ENCODE results near the gene SHISA6. TPM values are rescaled to one million over a fixed set of nuclear protein-coding genes. Genes with fewer than 3 reads are reported as not detected.

The SHISA6 gene
- total RNA-seq, 1 donor from 2014 or later = not detected

DNA sequence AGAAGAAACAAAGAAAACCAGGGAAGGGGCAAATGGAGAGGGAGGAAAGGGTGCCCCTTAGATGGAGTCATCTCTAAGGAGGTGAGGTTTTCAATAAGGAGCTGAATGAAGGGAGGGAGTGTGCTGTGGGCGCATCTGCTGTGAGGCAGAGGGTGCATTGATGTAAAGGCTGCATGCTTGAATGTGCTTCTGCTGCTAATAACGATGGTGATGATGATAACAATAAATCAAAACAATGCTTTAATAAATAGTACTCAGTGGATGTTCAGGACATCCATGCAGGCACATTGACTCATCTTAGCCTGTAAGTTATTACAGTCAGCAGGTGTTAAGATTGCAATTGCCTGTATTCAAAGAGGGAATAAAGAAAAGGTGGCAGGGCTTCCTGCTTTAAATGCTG is 87.8 kb downstream of the SHISA6 start:
- intact Hi-C loops (cut with micrococcal nuclease) = no loop called here
- Mint-ChIP-seq H3K36me3 (ENCODE audit: low read depth) (no peaks in the 10 kb centered on the region), H3K27ac (no peak overlapping the region)

DNA sequence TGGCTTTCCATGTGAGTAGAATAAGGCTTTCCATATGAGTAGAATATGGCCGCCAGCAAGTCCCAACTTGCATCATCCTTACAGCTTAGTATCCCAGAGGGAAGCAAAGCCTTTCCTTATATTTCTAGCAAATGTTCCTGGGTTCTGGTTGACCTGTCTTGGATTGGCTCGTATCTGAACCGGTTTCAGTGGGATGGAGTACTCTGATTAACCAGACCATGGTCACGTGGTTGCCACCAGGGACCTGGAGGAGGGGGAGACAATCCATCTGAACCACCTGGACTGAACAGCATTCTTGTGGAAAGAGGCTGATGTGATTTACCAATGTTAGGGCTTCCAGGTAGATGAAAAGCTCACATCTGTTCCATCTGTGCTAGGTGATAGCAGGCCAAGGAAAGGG is 89.0 kb downstream of the SHISA6 start:
- intact Hi-C loops (cut with micrococcal nuclease) = no loop called here
- H3K4me1 Mint-ChIP-seq = no peaks in the 10 kb centered on the region
- H3K9me3 Mint-ChIP-seq = no peaks in the 10 kb centered on the region
- H3K27ac Mint-ChIP-seq = no peak overlapping the region
- H3K27me3 Mint-ChIP-seq = no peaks in the 10 kb centered on the region
- DNase-seq = no peak
- no peak overlapping the region for H3K4me3 Mint-ChIP-seq
- H3K36me3 Mint-ChIP-seq (ENCODE audit: low read depth) = no peaks in the 10 kb centered on the region

More for the DNA sequence above, 87.8 kb downstream of the SHISA6 start:
- Mint-ChIP-seq H3K9me3 (no peaks in the 10 kb centered on the region), H3K4me1 (no peaks in the 10 kb centered on the region), H3K4me3 (no peak overlapping the region), H3K27me3 (no peaks in the 10 kb centered on the region)
- DNase-seq = no peak

DNA sequence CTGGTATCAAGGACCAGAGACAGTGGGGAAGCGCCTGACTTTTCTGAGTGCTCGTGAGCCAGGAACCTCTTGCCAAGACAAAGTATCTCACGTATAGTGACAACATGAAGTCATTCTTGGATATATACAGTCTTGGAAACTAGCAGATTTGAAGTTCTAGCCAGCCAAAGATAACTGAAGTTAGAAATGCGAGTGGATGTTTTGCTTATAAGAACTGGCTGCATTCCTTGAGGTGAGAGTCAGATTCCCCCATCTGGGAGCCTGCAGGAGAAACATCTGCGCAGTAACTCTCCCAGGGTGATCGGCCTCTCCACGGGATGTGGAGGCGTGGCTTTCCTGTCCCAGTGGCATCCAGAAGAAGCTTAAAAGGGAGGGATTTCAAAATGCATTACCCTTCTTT is 89.8 kb downstream of the SHISA6 start:
- no peak overlapping the region for H3K4me3 Mint-ChIP-seq
- intact Hi-C loops (cut with micrococcal nuclease) = no loop called here
- no peaks in the 10 kb centered on the region for H3K27me3 Mint-ChIP-seq
- DNase-seq = peak; percentile 9
- H3K4me1 Mint-ChIP-seq = no peaks in the 10 kb centered on the region
- no peaks in the 10 kb centered on the region for H3K36me3 Mint-ChIP-seq (ENCODE audit: low read depth)
- H3K27ac Mint-ChIP-seq = no peak overlapping the region
- H3K9me3 Mint-ChIP-seq = no peaks in the 10 kb centered on the region

DNA sequence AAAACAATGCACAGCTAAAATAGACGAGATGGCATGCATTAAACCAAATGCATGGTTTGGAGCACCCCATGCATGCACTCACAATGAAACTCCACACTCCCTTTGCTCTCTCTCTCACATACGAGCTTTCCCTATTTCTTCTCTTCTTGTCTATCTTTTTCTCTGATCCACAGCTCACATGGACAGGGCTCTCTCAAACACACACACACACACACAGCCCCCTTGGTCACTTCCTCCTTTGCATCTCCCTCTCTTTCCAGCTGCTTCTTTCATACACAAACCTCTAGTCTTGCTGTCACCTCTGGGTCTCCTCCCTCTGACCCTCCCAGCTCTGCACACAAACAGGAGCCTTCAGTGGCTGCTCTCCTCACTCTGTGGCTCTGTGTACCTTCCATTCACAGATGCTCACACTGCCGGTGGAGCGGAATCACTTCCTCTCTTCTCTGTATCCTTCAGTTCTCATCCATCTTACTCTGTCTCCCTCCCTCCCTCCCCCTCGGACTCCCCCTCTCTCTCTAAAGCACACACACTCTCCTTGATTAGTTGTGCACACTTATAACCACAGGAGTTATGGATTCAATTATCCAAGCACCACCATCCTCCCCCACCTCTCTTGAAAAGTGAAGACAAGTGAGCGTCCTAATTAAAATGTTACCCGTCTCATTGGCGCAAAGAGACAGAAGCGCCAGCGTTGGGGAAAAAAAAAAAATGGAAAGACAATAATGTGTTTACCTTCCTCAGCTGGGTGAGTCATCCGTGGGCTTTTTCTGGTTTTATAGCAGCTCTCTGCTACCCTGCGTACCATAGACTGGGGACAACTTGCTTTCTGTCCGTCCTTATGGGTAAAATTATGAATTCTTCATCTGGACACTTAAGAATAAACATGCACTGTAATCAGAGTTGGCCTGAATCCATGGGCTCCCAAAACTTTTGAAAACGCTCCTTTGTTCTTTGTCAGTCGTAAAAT is 90.8 kb downstream of the SHISA6 start:
- Mint-ChIP-seq H3K4me1 (no peaks in the 10 kb centered on the region), H3K27me3 (no peaks in the 10 kb centered on the region), H3K36me3 (ENCODE audit: low read depth) (no peaks in the 10 kb centered on the region), H3K27ac (no peak overlapping the region), H3K4me3 (no peak overlapping the region), H3K9me3 (no peaks in the 10 kb centered on the region)
- DNase-seq = peak; percentile 2
- intact Hi-C loops (cut with micrococcal nuclease) = no loop called here

DNA sequence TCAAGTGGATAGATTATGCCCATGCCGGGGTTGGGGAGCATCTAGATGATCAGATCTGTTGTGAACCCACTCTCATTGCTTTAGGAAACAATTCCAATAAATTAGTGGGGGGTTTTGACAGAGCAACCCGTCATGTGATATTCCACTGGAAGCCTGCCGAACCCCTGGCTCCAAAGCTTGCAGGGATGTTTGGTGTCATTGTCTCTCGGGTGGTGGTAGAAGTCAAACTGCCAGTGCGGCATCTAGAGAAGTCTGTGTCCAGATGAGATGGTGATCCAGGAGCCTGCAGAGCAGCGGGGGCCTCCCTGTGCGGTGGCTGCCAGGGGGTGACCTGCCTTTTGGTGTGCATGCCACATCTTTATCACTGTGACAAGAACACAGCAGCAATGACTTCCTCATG is 91.7 kb downstream of the SHISA6 start:
- H3K4me1 Mint-ChIP-seq = no peaks in the 10 kb centered on the region
- peak; percentile 16 for DNase-seq
- no peaks in the 10 kb centered on the region for H3K27me3 Mint-ChIP-seq
- no peaks in the 10 kb centered on the region for H3K9me3 Mint-ChIP-seq
- intact Hi-C loops (cut with micrococcal nuclease) = no loop called here
- no peak overlapping the region for H3K4me3 Mint-ChIP-seq
- H3K27ac Mint-ChIP-seq = no peak overlapping the region
- H3K36me3 Mint-ChIP-seq (ENCODE audit: low read depth) = no peaks in the 10 kb centered on the region

DNA sequence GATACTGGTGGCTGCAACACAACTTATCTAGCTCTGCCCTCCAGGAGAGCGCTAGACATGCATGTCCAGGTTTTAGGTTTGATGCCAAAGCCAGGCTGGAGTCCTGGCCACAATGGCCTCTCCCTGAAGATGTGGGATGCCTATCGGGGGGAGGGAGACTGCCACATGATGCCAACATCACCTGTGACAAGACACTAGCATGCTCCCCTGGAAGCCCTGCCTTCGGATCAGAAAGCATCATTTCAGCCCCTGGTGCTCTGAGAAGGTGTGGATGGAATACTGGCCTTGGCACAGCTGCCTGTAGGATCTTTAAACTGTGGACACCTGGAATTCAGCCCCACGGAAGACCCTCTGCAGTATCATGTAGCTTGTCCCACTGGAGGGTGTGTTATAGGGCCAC is 93.5 kb downstream of the SHISA6 start:
- H3K27me3 Mint-ChIP-seq = no peaks in the 10 kb centered on the region
- no peak overlapping the region for H3K27ac Mint-ChIP-seq
- no peaks in the 10 kb centered on the region for H3K9me3 Mint-ChIP-seq
- H3K4me3 Mint-ChIP-seq = no peak overlapping the region
- H3K36me3 Mint-ChIP-seq (ENCODE audit: low read depth) = no peaks in the 10 kb centered on the region
- peak; percentile 25 for DNase-seq
- intact Hi-C loops (cut with micrococcal nuclease) = no loop called here
- H3K4me1 Mint-ChIP-seq = no peaks in the 10 kb centered on the region

DNA sequence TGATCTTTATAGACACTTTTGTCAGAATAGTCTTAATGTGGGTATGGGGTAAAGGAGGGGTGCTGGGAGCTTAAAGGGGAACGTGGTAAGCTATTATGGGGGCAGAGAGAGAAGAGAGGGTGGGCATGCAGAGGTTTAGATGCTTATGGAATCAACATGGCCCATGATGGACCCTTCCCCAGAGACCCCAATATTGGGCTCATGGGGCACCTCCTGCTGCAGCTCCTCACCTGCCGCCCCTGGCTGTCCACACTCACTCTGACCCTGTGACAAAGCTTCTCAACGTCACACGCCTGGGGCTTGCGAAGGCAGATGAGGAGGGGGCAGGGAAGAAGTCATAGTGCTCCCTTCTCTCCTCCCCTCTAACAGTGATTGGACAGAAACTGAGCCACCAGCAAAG is 95.3 kb downstream of the SHISA6 start:
- H3K36me3 Mint-ChIP-seq (ENCODE audit: low read depth) = no peaks in the 10 kb centered on the region
- intact Hi-C loops (cut with micrococcal nuclease) = no loop called here
- H3K27ac Mint-ChIP-seq = no peak overlapping the region
- no peak for DNase-seq
- no peak overlapping the region for H3K4me3 Mint-ChIP-seq
- H3K27me3 Mint-ChIP-seq = no peaks in the 10 kb centered on the region
- no peaks in the 10 kb centered on the region for H3K4me1 Mint-ChIP-seq
- H3K9me3 Mint-ChIP-seq = no peaks in the 10 kb centered on the region

DNA sequence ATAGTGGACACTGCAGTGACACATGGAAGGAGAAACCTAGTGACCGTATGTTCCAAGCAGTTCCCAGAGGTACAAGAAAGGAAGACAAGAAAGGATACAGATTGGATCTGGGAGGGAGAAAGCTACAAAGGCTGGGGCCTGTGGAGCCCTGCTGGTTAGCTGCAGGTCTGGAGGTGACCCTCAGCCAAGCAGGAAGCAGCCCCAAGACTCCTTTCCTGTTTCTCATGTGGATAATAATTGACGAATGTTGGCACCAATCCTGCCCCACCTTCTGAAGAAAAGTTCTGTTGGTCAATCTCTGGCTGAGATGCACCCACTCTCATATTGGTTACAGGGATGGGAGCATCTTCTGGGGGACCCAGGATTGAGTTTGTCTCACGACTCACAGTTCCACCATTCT is 99.8 kb downstream of the SHISA6 start:
- intact Hi-C loops (cut with micrococcal nuclease) = no loop called here
- H3K27ac Mint-ChIP-seq = no peak overlapping the region
- no peaks in the 10 kb centered on the region for H3K36me3 Mint-ChIP-seq (ENCODE audit: low read depth)
- H3K4me3 Mint-ChIP-seq = no peak overlapping the region
- no peaks in the 10 kb centered on the region for H3K4me1 Mint-ChIP-seq
- no peaks in the 10 kb centered on the region for H3K9me3 Mint-ChIP-seq
- H3K27me3 Mint-ChIP-seq = no peaks in the 10 kb centered on the region
- DNase-seq = peak; percentile 32

DNA sequence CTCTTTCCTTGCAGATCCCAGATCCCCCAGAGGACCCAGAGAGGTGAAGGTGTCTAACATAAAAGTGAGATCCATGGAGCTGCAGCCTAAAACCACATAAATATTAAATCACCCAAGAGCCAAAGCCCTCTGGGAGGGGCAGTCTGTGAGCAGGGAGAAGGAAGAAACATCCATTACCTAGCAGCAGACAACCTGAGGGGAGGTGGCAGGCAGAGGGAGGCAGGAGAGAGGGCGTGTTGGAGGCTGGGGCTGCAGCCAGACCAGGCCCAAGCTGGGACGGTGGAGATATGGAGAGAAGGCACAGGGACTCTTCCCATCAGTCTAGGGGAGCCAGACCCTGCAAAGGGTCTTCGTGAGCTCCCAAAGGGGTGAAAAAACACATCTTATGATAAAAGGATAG is 101.1 kb downstream of the SHISA6 start:
- Mint-ChIP-seq H3K27ac (no peak overlapping the region), H3K36me3 (ENCODE audit: low read depth) (no peaks in the 10 kb centered on the region), H3K4me1 (no peaks in the 10 kb centered on the region), H3K4me3 (no peak overlapping the region), H3K9me3 (no peaks in the 10 kb centered on the region), H3K27me3 (no peaks in the 10 kb centered on the region)
- intact Hi-C loops (cut with micrococcal nuclease) = no loop called here
- DNase-seq = no peak

DNA sequence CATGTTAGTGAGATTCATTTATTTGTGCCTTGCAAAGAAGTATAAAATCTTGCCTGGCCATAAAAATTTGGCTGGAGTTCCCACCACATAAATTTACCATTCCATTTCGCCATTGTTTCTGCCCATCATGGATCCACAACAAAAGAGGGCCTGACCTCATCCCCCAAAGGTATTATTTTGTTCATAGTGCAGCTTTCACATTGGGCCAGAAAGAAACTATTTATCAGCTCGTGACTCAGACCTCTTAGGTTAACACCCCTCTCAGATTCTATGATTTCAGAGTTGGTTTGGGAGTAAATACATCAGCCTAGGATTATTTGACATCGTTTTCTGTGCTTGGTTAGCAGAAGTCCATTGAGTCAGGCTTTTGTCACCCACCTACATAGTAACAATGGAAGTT is 108.1 kb downstream of the SHISA6 start:
- no peak overlapping the region for H3K27ac Mint-ChIP-seq
- H3K27me3 Mint-ChIP-seq = no peaks in the 10 kb centered on the region
- no peaks in the 10 kb centered on the region for H3K36me3 Mint-ChIP-seq (ENCODE audit: low read depth)
- no peaks in the 10 kb centered on the region for H3K4me1 Mint-ChIP-seq
- H3K9me3 Mint-ChIP-seq = peaks cover 5% of the 10 kb centered on the region
- intact Hi-C loops (cut with micrococcal nuclease) = no loop called here
- no peak for DNase-seq
- H3K4me3 Mint-ChIP-seq = no peak overlapping the region

DNA sequence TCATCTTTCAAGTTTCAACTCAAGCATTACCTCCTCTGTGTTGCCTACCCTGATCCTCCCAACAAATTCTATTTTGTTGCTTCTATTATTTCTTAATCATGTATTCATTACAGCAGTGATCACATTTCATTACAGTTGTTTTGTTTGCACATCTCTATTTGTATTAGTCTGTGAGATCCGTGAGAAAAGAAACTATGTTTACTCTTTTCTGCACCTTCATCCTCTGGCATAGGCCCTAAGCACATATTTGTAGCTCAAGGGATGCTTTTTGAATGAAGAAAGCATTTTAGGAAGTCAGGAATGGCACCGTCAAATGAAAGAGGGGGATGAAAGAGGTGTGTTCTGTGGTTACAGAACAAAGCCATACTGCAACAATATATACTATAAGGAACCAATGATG is 110.5 kb downstream of the SHISA6 start:
- H3K4me1 Mint-ChIP-seq = no peaks in the 10 kb centered on the region
- H3K9me3 Mint-ChIP-seq = peaks cover 5% of the 10 kb centered on the region
- intact Hi-C loops (cut with micrococcal nuclease) = no loop called here

DNA sequence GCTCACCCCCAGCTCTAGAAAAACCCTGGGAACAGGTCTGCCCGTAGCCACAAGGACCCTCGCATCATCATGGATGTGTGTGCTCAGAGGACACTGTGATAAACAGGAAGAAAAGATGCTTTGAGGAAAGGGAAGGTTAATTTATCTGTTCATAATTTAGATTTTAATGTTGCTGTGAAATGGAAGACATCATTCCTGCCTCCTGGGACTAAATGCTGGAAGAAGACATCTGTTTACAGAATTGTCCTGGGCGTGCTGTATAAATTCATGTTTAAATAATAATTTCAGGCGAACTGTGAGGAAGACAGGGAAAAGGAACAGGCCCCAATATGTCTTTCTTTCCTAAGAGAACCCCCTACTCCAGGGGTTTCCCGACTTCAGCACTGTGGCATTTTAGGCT is 112.6 kb downstream of the SHISA6 start:
- intact Hi-C loops (cut with micrococcal nuclease) = no loop called here
- no peaks in the 10 kb centered on the region for H3K4me1 Mint-ChIP-seq
- no peak overlapping the region for H3K4me3 Mint-ChIP-seq
- no peak overlapping the region for H3K27ac Mint-ChIP-seq
- H3K27me3 Mint-ChIP-seq = no peaks in the 10 kb centered on the region
- no peak for DNase-seq
- no peaks in the 10 kb centered on the region for H3K36me3 Mint-ChIP-seq (ENCODE audit: low read depth)
- peaks cover 5% of the 10 kb centered on the region for H3K9me3 Mint-ChIP-seq

More for the DNA sequence above, 110.5 kb downstream of the SHISA6 start:
- no peaks in the 10 kb centered on the region for H3K36me3 Mint-ChIP-seq (ENCODE audit: low read depth)
- no peak for DNase-seq
- no peak overlapping the region for H3K4me3 Mint-ChIP-seq
- H3K27ac Mint-ChIP-seq = no peak overlapping the region
- H3K27me3 Mint-ChIP-seq = no peaks in the 10 kb centered on the region

DNA sequence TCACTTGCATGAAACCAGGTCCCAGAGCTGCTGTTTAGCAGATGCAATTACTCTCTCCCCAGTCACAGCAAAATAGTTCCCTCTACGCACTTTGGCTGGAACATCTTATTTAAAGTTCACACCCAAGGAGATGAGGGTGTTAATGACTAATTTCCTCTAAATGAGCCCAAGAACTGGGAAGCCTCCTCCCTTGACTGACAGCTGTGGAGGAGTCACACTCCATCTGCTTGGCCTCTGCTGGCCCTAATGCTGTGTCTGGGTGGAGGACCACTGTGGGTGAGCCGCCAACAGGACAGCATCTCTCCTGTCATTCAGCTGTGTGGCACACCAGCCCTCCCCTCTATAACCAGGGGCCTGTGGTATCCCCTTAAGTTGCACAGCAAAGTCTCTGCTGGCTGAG is 115.4 kb downstream of the SHISA6 start:
- H3K9me3 Mint-ChIP-seq = peaks cover 5% of the 10 kb centered on the region
- DNase-seq = no peak
- H3K4me3 Mint-ChIP-seq = no peak overlapping the region
- H3K36me3 Mint-ChIP-seq (ENCODE audit: low read depth) = no peaks in the 10 kb centered on the region
- no peak overlapping the region for H3K27ac Mint-ChIP-seq
- intact Hi-C loops (cut with micrococcal nuclease) = no loop called here
- H3K4me1 Mint-ChIP-seq = no peaks in the 10 kb centered on the region
- H3K27me3 Mint-ChIP-seq = no peaks in the 10 kb centered on the region

DNA sequence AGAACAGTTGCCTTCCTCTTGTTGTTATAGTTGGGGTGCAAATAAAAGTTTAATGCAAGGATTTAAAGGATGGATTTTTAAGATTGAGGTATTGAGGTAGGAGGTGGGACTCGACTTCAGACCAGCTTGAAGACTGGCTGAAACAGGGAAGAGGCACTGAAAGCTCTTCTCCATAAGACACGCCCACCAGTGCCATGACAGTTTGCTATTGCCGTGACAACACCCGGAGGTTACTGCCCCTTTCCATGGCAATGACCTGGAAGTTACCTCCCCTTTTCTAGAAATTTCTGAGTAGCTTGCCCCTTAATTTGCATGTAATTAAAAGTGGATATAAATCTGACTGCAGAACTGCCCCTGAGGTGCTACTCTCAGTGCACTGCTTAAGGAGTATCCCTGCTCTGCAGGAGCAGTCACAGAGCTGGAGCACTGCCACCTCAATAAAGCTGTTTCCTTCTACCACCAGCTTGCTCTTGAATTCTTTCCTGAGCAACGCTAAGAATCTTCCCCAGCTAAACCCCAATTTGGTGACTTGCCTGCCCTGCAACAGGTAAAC is 122.6 kb downstream of the SHISA6 start:
- H3K4me3 Mint-ChIP-seq = no peak overlapping the region

More for the DNA sequence above, 122.6 kb downstream of the SHISA6 start:
- Mint-ChIP-seq H3K27me3 (no peaks in the 10 kb centered on the region), H3K4me1 (no peaks in the 10 kb centered on the region), H3K27ac (no peak overlapping the region), H3K9me3 (no peaks in the 10 kb centered on the region), H3K36me3 (ENCODE audit: low read depth) (no peaks in the 10 kb centered on the region)
- intact Hi-C loops (cut with micrococcal nuclease) = no loop called here
- DNase-seq = no peak

Data from activated CD4-positive, alpha-beta T cell treated with anti-CD3 and anti-CD28 coated beads, Interleukin-2, amount 10 ng/mL, durations not matched to agents 24 days and 14 days (primary cell).